Frontal cortex (tissue), 4 donors: ENCODE data around the gene PAX3. TPM values are rescaled to one million over a fixed set of nuclear protein-coding genes. Genes with fewer than 3 reads are reported as not detected.

Source experiments
- DNase-seq, 2 donors: peaks; one replicate each; pipeline ENCODE4 v3.0.0; 2012; ENCODE audit warnings: low spot score in 2 of 2
- FAIRE-seq: peaks from 2 replicates; lab custom pipeline; 2012; peaks lifted over from hg19 to GRCh38; lab: Jason Lieb, UNC
- total RNA-seq: library from RNA; depleted of rRNA; stranded (reverse); fragments of >200 nt; gene quantifications from one replicate; pipeline ENCODE4 v1.2.3, GENCODE V29; 2014
- donor health status: control.
- donor health status: control.
- donor health status: control.

PAX3 gene
- total RNA-seq, 1 donor from 2014 or later, result not detected

- FAIRE-seq, result no peak
- DNase-seq, result no peak
Measured at GRCh38 chr2:222239945-222240675, 58.7 kb downstream of the PAX3 start.

- no peak for FAIRE-seq
Measured at GRCh38 chr2:222239091-222239490, 59.7 kb downstream of the PAX3 start.

GRCh38 chr2:222238072-222238471 is 60.7 kb downstream of the PAX3 start:
- no peak for FAIRE-seq
- DNase-seq, result no peak

More at GRCh38 chr2:222239091-222239490, 59.7 kb downstream of the PAX3 start:
- DNase-seq, result no peak

GRCh38 chr2:222232839-222233238 is 66.0 kb downstream of the PAX3 start:
- DNase-seq (no peak), FAIRE-seq (no peak)

- DNase-seq (no peak), FAIRE-seq (no peak)
Measured at GRCh38 chr2:222232372-222232771, 66.4 kb downstream of the PAX3 start.

- DNase-seq (no peak), FAIRE-seq (no peak)
Measured at GRCh38 chr2:222228054-222228453, 70.7 kb downstream of the PAX3 start.

GRCh38 chr2:222218786-222219185 is 80.0 kb downstream of the PAX3 start:
- no peak for DNase-seq
- FAIRE-seq, result no peak

- no peak for FAIRE-seq
- DNase-seq, result no peak
Measured at GRCh38 chr2:222217712-222218111, 81.1 kb downstream of the PAX3 start.

GRCh38 chr2:222214885-222215284 is 83.9 kb downstream of the PAX3 start:
- DNase-seq (no peak), FAIRE-seq (no peak)

GRCh38 chr2:222213049-222213448 is 85.7 kb downstream of the PAX3 start:
- FAIRE-seq (no peak), DNase-seq (no peak)

GRCh38 chr2:222212571-222212970 is 86.2 kb downstream of the PAX3 start:
- DNase-seq (no peak), FAIRE-seq (no peak)

- FAIRE-seq, result no peak
Measured at GRCh38 chr2:222208010-222208690, 90.6 kb downstream of the PAX3 start.

GRCh38 chr2:222205136-222205535 is 93.7 kb downstream of the PAX3 start:
- DNase-seq (no peak), FAIRE-seq (no peak)

More at GRCh38 chr2:222208010-222208690, 90.6 kb downstream of the PAX3 start:
- DNase-seq, result no peak

GRCh38 chr2:222203041-222203440 is 95.8 kb downstream of the PAX3 start:
- FAIRE-seq (no peak), DNase-seq (no peak)

GRCh38 chr2:222196159-222196558 is 102.6 kb downstream of the PAX3 start:
- no peak for FAIRE-seq
- DNase-seq, result no peak

GRCh38 chr2:222194669-222195068 is 104.1 kb downstream of the PAX3 start:
- DNase-seq (no peak), FAIRE-seq (no peak)

GRCh38 chr2:222193328-222193983 is 105.3 kb downstream of the PAX3 start:
- no peak for FAIRE-seq
- no peak for DNase-seq

GRCh38 chr2:222180619-222181018 is 118.2 kb downstream of the PAX3 start:
- no peak for FAIRE-seq
- DNase-seq, result no peak

- DNase-seq (no peak), FAIRE-seq (no peak)
Measured at GRCh38 chr2:222179592-222179991, 119.2 kb downstream of the PAX3 start.

GRCh38 chr2:222178450-222178849 is 120.3 kb downstream of the PAX3 start:
- no peak for DNase-seq
- FAIRE-seq, result no peak

- DNase-seq (no peak), FAIRE-seq (no peak)
Measured at GRCh38 chr2:222176890-222177289, 121.9 kb downstream of the PAX3 start.
